ENCODE data around the gene BCL11B. TPM values are rescaled to one million over a fixed set of nuclear protein-coding genes. Genes with fewer than 3 reads are reported as not detected.

BCL11B gene
- total and polyA plus RNA-seq, 10 of the 15 experiments (the other 5 are each of a cell fraction or from before 2014, with no cell fraction given): 0.38 to 5.5 (median 1.3) TPM

DNA sequence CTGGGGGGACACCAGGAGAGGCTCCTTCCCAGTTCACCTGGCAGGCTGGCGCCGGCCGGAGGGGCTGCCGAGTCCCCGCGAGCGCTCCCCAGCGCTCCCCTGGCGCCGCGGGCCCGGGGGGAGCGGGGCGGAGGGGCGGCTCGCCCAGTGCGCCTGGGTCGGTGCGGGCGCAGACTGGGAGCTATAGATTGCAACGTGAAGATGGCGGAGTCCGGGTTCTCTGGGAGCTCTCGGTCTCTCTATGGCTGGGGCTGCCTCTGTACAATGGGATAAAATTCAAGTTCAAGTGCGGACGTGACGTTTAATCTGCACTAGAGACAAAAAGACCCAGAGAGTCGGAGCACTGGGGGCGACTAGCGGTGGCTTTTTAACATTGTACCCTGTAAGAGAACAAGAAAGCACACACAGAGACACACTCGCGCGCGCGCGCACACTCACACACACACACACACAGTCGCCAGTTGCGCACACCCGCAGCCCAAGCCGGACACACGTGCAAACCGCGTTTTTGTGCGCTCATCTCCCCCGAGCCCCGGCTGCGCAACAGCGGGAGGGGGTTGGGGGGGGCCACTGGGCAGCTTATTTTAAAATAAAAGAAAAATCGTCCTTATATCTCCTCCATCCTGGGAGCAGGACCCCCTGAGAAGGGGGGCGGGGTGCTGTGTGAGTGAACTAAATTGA is at the start of gene BCL11B (continued):
- TF ChIP-seq, protein P1, sequence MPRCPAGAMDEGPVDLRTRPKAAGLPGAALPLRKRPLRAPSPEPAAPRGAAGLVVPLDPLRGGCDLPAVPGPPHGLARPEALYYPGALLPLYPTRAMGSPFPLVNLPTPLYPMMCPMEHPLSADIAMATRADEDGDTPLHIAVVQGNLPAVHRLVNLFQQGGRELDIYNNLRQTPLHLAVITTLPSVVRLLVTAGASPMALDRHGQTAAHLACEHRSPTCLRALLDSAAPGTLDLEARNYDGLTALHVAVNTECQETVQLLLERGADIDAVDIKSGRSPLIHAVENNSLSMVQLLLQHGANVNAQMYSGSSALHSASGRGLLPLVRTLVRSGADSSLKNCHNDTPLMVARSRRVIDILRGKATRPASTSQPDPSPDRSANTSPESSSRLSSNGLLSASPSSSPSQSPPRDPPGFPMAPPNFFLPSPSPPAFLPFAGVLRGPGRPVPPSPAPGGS (IDR thresholded peaks at IDR 0.05; ENCODE audit: borderline replicate concordance, insufficient read depth, low read depth, low read length, poor library complexity, severe bottlenecking): no peak
- peak; percentile 71 to 79; a peak in 3 of 4 replicates for TF ChIP-seq BHLHE40 (IDR thresholded peaks at IDR 0.05; ENCODE audit: borderline replicate concordance in 1 of 2, low read depth in 2 of 2, low read length in 1 of 2)
- TF ChIP-seq, protein P2, sequence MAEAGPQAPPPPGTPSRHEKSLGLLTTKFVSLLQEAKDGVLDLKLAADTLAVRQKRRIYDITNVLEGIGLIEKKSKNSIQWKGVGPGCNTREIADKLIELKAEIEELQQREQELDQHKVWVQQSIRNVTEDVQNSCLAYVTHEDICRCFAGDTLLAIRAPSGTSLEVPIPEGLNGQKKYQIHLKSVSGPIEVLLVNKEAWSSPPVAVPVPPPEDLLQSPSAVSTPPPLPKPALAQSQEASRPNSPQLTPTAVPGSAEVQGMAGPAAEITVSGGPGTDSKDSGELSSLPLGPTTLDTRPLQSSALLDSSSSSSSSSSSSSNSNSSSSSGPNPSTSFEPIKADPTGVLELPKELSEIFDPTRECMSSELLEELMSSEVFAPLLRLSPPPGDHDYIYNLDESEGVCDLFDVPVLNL (IDR thresholded peaks at IDR 0.05; ENCODE audit: low read depth, low read length): no peak
- TF ChIP-seq CBFB (IDR thresholded peaks at IDR 0.05; ENCODE audit: low read depth): no peak
- no peak for TF ChIP-seq TCF12 (IDR thresholded peaks at IDR 0.05; ENCODE audit: low read depth, low read length)

DNA sequence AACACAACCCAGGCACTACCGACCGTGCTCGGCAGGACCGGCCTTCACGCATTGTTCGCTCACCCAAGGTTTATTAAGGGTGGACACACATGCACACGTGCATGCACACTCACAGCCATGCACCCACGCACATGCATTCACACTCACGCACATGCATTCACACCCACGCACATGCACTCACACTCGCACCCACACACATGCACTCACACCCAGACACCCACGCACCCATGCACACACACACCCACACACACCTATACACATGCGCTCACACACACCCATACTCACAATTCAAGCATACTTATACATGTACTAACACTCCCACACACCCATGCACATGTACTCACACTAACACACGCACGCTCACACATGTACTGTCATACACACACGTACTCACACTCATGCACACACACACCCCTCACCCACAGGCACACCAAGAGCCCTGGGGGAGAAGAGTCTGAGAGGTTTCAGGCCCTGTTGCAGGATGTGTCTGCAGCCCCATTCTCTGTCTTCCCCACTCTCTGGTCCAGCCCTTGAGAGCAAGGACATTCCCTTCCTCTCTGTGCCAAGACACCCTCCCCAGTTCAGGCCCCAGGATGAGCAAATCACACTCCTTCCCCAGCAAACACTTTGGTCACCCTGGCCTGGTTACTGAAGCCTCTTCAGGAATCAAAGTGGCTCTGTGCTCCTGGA is 49.4 kb upstream of the BCL11B start:
- no peaks in the 10 kb centered on the region for H3K36me3 ChIP-seq (ENCODE audit: control insufficient read depth in 2 of 2, insufficient read depth in 2 of 2, low read length in 1 of 2)
- WGBS (ENCODE audit: insufficient coverage, insufficient replicate concordance, low lambda C conversion rate, missing lambda C conversion rate): 71% methylated on average over 16 of the region's 16 CpGs
- H3K9me3 ChIP-seq (replicated peaks; ENCODE audit: control insufficient read depth, insufficient read depth, low read length): no peaks in the 10 kb centered on the region; the same call in 2 of the 3 replicates
- no peak overlapping the region for H3K9ac ChIP-seq (ENCODE audit: control insufficient read depth, insufficient read depth, low read length)
- no peak overlapping the region for H3K27ac ChIP-seq (ENCODE audit: control insufficient read depth, insufficient read depth)
- intact Hi-C loops (cut with micrococcal nuclease; ENCODE audit: unreplicated experiment): loop anchor here (2.0 kb wide), 1 partner anchor 93 kb away; no protein-coding TSS in a partner anchor
- no peaks in the 10 kb centered on the region for H4K20me1 ChIP-seq (ENCODE audit: control insufficient read depth, insufficient read depth)
- CTCF ChIA-PET: interaction anchor here (1.6 to 2.1 kb wide), 2 partner anchors 18 to 95 kb away, joined by 10 to 27 read pairs; no protein-coding TSS in a partner anchor
- H3K4me3 ChIP-seq: no peak overlapping the region
- SMC1A ChIA-PET (ENCODE audit: uncharacterized antibody, unreplicated experiment): no interaction called here
- DNase-seq (ENCODE audit: low read depth, low spot score) (no peak), FAIRE-seq (no peak), ATAC-seq (no peak)
- RAD21 ChIA-PET (ENCODE audit: unreplicated experiment): no interaction called here
- peaks cover 6% of the 10 kb centered on the region for H3K4me1 ChIP-seq (ENCODE audit: control insufficient read depth, insufficient read depth, low read length)
- TF ChIP-seq TCF3 (IDR thresholded peaks at IDR 0.05; ENCODE audit: borderline replicate concordance, insufficient read depth, low read depth, low read length): peak; percentile 33; the same call in 1 of the 2 replicates
- TF ChIP-seq, protein P1 (IDR thresholded peaks at IDR 0.05; ENCODE audit: borderline replicate concordance, insufficient read depth, low read depth, low read length, poor library complexity, severe bottlenecking): peak; percentile 97
- TF ChIP-seq NFIC (IDR thresholded peaks at IDR 0.05; ENCODE audit: low read depth, low read length): 0 out of 2 replicates have a peak, but pooled peaks have one; percentile 24
- no peak for TF ChIP-seq CHD4 (IDR thresholded peaks at IDR 0.05)
- H2AFZ ChIP-seq (ENCODE audit: control insufficient read depth, low read depth, low read length): no peak overlapping the region
- H3K79me2 ChIP-seq (ENCODE audit: control insufficient read depth, insufficient read depth, low read length): no peaks in the 10 kb centered on the region
- no TSS peak for BruUV-seq (replicated peaks)
- no peak overlapping the region for H3K4me2 ChIP-seq (ENCODE audit: control insufficient read depth, insufficient read depth)
- POLR2A ChIA-PET: no interaction called here
- H3K27me3 ChIP-seq (replicated peaks in 1 of 2; ENCODE audit: control insufficient read depth in 2 of 2, insufficient read depth in 2 of 2, low read length in 1 of 2): no peaks in the 10 kb centered on the region
- in situ Hi-C loops (cut with MboI): no loop called here
